Measurements from ENCODE around the gene HOXA3. TPM values are rescaled to one million over a fixed set of nuclear protein-coding genes. Genes with fewer than 3 reads are reported as not detected.

Gene HOXA3
- total RNA-seq, 2 donors from 2014 or later: not detected

- no peak overlapping the region for H3K4me3 ChIP-seq (ENCODE audit: low read length)
- peaks cover 97% of the 10 kb centered on the region for H3K27me3 Mint-ChIP-seq (ENCODE audit: insufficient read depth)
- H3K27me3 ChIP-seq (ENCODE audit: control insufficient read depth, insufficient read depth, low read length, poor library complexity, severe bottlenecking): peaks cover 100% of the 10 kb centered on the region
Measured at GRCh38 chr7:27170426-27171324, 18.3 kb upstream of the HOXA3 start.

GRCh38 chr7:27169658-27170425 is 17.5 kb upstream of the HOXA3 start:
- H3K27ac ChIP-seq (ENCODE audit: low read depth, low read length): no peak overlapping the region
- Mint-ChIP-seq H3K4me3 (no peak overlapping the region), H3K27me3 (ENCODE audit: insufficient read depth) (peaks cover 97% of the 10 kb centered on the region), H3K36me3 (ENCODE audit: low read depth) (no peaks in the 10 kb centered on the region), H3K4me1 (no peaks in the 10 kb centered on the region), H3K9me3 (peaks cover 5% of the 10 kb centered on the region), H3K27ac (no peak overlapping the region)
- no peak for TF ChIP-seq CTCF (conservative IDR thresholded peaks at IDR 0.05)
- no peaks in the 10 kb centered on the region for H3K36me3 ChIP-seq (ENCODE audit: control insufficient read depth, insufficient read depth, low read length)
- H3K27me3 ChIP-seq (ENCODE audit: control insufficient read depth, insufficient read depth, low read length, poor library complexity, severe bottlenecking): peaks cover 100% of the 10 kb centered on the region
- no peak overlapping the region for H3K9ac ChIP-seq (ENCODE audit: extremely low read depth, low read length, poor library complexity, severe bottlenecking)
- WGBS, 2 experiments (ENCODE audit: insufficient coverage in 1 of 2, insufficient read length in 1 of 2): 0 to 3% methylated on average over 6 to 38 of the region's 46 CpGs
- peak; percentile 83 for DNase-seq
- H3K9me3 ChIP-seq (ENCODE audit: control insufficient read depth, low read length): peaks cover 5% of the 10 kb centered on the region
- no peaks in the 10 kb centered on the region for H3K4me1 ChIP-seq (ENCODE audit: control insufficient read depth, insufficient read depth, low read length)
- H3K4me3 ChIP-seq (ENCODE audit: low read length): no peak overlapping the region

More at GRCh38 chr7:27170426-27171324, 18.3 kb upstream of the HOXA3 start:
- Histone ChIP-seq H3K36me3 (ENCODE audit: control insufficient read depth, insufficient read depth, low read length) (no peaks in the 10 kb centered on the region), H3K4me1 (ENCODE audit: control insufficient read depth, insufficient read depth, low read length) (no peaks in the 10 kb centered on the region), H3K9me3 (ENCODE audit: control insufficient read depth, low read length) (peaks cover 8% of the 10 kb centered on the region), H3K27ac (ENCODE audit: low read depth, low read length) (peak overlapping the region; percentile 16), H3K9ac (ENCODE audit: extremely low read depth, low read length, poor library complexity, severe bottlenecking) (no peak overlapping the region)
- Mint-ChIP-seq H3K27ac (no peak overlapping the region), H3K36me3 (ENCODE audit: low read depth) (no peaks in the 10 kb centered on the region), H3K4me1 (no peaks in the 10 kb centered on the region), H3K4me3 (no peak overlapping the region), H3K9me3 (peaks cover 5% of the 10 kb centered on the region)
- WGBS, 2 experiments (ENCODE audit: insufficient coverage in 1 of 2, insufficient read length in 1 of 2): 7 to 20% methylated on average over 4 to 8 of the region's 11 CpGs
- no peak for DNase-seq
- TF ChIP-seq CTCF (conservative IDR thresholded peaks at IDR 0.05): no peak

- Mint-ChIP-seq H3K4me1 (no peaks in the 10 kb centered on the region), H3K27ac (no peak overlapping the region), H3K9me3 (peaks cover 8% of the 10 kb centered on the region), H3K27me3 (ENCODE audit: insufficient read depth) (peaks cover 99% of the 10 kb centered on the region), H3K4me3 (no peak overlapping the region), H3K36me3 (ENCODE audit: low read depth) (no peaks in the 10 kb centered on the region)
- Histone ChIP-seq H3K4me1 (ENCODE audit: control insufficient read depth, insufficient read depth, low read length) (no peaks in the 10 kb centered on the region), H3K27ac (ENCODE audit: low read depth, low read length) (no peak overlapping the region), H3K4me3 (ENCODE audit: low read length) (no peak overlapping the region), H3K9me3 (ENCODE audit: control insufficient read depth, low read length) (peaks cover 5% of the 10 kb centered on the region), H3K36me3 (ENCODE audit: control insufficient read depth, insufficient read depth, low read length) (no peaks in the 10 kb centered on the region), H3K27me3 (ENCODE audit: control insufficient read depth, insufficient read depth, low read length, poor library complexity, severe bottlenecking) (peaks cover 100% of the 10 kb centered on the region), H3K9ac (ENCODE audit: extremely low read depth, low read length, poor library complexity, severe bottlenecking) (no peak overlapping the region)
- DNase-seq: peak; percentile 75
- TF ChIP-seq CTCF (conservative IDR thresholded peaks at IDR 0.05): peak; percentile 22
- WGBS, 2 experiments (ENCODE audit: insufficient coverage in 1 of 2, insufficient read length in 1 of 2): 12 to 13% methylated on average over 16 to 25 of the region's 25 CpGs
Measured at GRCh38 chr7:27168265-27168947, 16.0 kb upstream of the HOXA3 start.
